M059J (cell line): Measurements from ENCODE around the gene ZNF646. TPM values are rescaled to one million over a fixed set of nuclear protein-coding genes. Genes with fewer than 3 reads are reported as not detected.
A peak's percentile ranks its signal among the peaks of the same experiment; 100 is the strongest.

ENCODE experiments used
- DNase-seq: peaks from one replicate; pipeline ENCODE4 v3.0.0-alpha.2; 2012; ENCODE audit warnings: low read depth
- total RNA-seq: library from RNA; depleted of rRNA; stranded (reverse); fragments of >200 nt; shearing (Covaris generic); gene quantifications from 2 replicates; pipeline ENCODE4 v1.2.3, GENCODE V29; 2014; rRNA removed

The ZNF646 gene, protein sequence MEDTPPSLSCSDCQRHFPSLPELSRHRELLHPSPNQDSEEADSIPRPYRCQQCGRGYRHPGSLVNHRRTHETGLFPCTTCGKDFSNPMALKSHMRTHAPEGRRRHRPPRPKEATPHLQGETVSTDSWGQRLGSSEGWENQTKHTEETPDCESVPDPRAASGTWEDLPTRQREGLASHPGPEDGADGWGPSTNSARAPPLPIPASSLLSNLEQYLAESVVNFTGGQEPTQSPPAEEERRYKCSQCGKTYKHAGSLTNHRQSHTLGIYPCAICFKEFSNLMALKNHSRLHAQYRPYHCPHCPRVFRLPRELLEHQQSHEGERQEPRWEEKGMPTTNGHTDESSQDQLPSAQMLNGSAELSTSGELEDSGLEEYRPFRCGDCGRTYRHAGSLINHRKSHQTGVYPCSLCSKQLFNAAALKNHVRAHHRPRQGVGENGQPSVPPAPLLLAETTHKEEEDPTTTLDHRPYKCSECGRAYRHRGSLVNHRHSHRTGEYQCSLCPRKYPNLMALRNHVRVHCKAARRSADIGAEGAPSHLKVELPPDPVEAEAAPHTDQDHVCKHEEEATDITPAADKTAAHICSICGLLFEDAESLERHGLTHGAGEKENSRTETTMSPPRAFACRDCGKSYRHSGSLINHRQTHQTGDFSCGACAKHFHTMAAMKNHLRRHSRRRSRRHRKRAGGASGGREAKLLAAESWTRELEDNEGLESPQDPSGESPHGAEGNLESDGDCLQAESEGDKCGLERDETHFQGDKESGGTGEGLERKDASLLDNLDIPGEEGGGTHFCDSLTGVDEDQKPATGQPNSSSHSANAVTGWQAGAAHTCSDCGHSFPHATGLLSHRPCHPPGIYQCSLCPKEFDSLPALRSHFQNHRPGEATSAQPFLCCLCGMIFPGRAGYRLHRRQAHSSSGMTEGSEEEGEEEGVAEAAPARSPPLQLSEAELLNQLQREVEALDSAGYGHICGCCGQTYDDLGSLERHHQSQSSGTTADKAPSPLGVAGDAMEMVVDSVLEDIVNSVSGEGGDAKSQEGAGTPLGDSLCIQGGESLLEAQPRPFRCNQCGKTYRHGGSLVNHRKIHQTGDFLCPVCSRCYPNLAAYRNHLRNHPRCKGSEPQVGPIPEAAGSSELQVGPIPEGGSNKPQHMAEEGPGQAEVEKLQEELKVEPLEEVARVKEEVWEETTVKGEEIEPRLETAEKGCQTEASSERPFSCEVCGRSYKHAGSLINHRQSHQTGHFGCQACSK (N-terminal part only)
- total RNA-seq = 14.3 and 21.5 TPM in 2 replicates

DNA sequence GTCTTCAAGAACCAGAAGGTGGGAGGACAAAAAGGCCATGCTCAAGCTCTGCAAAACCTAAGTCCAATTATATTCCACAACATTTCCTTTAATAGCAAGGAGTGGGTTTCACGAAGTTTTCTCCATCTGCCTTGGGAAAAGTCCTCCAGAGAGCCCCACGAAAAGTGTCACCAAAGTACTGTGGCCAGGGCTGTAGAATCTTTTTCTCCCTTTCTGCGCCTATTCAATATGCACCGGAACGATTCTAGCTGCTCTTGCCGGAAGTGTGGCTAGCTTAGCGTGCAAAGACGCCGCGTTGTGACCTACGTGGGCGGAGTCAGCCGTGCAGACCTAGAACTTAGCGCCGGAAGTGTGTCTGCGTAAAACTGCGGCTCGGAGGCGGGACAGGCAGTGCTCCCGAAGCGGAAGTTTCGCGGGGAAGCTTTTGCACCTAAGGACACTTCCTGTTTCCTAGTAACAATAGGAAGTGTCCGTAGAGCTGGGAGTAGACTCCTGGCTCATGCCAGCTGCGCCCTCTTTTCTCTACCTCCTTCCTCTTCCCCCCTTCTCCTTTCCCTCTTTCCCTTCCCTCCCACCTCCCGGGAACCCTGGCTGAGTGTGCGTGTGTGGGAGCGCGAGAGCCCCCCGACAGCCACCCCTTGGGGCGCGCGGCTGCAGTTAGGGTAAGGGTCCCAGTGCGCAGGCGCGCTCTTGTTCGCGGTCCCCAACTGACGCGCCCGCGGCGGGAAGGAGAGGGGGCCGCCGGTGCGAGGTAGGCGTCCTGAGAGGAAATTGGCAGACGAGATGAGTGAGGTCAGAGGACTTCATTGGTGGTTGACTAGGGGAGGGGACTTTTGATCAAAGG is at the start of gene ZNF646, which contains the start of gene ZNF668:
Gene ZNF646 (plus strand): TSS at position 453 of the 844 bp plus-strand sequence. CDS start 1,903 bp downstream, outside the sequence.
Gene ZNF668 (minus strand): TSS at position 271 of the 844 bp plus-strand sequence. CDS start 9,781 bp downstream, outside the sequence.
- DNase-seq = peak; percentile 99

DNA sequence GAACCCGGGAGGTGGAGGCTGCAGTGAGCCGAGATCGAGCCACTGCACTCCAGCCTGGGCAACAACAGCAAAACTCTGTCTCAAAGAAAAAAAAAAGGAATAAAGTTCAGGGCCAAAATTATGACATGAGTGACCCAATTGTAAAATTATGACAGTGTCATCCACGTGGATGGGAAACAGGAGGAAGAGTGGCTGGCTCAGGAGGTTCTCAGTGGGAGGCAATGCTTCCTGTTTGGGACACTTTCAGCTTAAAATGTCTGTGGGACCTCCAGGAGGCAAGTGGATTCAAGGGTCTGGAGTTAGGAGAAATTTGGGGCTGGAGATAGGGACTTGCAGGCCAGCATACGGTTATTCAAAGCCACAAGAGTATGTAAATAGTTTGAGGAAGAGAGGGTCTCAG is 48.9 kb upstream of the ZNF646 start:
- no peak for DNase-seq

DNA sequence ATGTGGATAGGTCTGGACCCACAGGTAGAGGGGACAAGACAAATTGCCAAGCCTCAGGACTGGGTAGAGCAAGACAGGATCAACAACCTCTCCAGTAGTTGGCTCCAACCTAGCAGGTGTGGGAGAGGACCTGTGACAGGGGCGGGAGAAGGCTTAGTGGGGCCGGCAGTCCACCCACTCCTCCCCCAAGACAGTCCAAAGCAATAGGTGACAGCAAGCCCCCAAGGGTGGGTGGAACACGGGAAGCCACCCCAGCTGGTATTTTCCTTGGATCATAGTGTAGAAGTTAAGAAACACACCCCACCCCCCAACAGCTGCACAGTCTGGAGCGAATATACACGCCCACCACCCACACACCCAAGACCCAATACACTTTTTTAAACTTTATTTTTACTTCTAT is 45.0 kb upstream of the ZNF646 start:
- DNase-seq = no peak

DNA sequence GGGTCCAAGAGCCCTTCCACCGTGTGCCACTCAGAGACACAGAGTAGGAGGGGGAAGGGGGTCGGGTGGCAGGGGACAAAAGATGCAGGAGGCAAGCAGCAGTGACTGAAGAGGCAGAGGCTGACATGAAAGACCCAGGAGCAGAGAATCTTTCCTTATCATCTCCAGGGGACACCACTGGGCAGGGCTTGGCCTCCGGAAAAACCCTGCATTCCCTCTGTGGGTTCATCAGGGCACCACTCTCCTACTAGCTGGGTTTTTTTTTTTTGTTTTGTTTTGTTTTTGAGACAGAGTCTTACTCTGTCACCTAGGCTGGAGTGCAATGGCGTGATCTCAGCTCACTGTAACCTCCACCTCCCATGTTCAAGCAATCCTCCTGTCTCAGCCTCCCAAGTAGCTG is 42.9 kb upstream of the ZNF646 start:
- no peak for DNase-seq

DNA sequence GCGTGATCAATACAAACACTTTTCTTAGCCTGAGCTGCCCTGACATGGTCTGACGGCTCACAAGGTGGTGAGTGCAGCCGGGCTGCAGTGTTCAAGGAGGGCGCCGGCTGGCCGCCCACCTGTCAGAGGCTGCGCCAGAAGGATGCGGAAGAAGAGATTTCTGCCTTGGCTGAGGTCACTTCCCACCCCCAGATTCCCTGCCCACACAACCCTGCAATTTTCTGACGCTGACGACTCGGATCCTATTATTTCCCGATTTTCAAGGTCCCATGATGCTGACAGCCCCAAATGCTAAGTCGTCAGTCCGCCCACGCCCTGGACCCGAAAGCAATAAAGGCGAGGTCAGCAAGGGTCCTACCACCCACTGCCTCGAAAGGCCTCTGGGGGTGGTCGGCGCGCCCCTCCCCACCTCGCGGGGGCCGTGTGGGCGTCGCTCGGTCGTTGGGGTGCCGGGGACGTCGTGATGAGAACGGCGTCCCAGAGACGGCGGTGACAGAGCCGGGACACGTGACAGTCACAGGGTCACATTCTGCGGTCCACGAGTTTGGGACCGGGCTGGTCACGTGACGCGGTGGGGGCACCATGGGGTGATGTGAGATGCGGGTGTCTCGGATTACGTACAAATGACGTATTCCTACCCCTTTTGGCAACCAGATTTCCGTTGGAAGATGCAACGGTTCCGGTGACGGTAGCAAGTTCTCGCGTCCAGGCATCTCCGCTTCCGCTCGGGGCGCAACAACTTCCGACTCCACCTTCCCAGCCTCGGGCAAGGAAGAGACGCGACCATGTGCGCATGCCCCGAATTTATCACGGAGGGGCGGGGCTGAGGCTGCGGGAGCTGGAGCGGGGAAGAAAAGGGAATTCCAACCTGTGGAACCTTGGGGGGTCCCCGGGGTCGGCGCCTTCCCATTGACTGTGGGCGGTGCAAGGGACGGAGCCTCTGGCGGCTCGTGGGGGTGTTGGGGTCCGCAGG is 41.2 kb upstream of the ZNF646 start, which contains the start of gene STX4:
Gene STX4 (plus strand): TSS at position 823 of the 973 bp plus-strand sequence. CDS start 248 bp downstream, outside the sequence.
- peak; percentile 98 for DNase-seq

DNA sequence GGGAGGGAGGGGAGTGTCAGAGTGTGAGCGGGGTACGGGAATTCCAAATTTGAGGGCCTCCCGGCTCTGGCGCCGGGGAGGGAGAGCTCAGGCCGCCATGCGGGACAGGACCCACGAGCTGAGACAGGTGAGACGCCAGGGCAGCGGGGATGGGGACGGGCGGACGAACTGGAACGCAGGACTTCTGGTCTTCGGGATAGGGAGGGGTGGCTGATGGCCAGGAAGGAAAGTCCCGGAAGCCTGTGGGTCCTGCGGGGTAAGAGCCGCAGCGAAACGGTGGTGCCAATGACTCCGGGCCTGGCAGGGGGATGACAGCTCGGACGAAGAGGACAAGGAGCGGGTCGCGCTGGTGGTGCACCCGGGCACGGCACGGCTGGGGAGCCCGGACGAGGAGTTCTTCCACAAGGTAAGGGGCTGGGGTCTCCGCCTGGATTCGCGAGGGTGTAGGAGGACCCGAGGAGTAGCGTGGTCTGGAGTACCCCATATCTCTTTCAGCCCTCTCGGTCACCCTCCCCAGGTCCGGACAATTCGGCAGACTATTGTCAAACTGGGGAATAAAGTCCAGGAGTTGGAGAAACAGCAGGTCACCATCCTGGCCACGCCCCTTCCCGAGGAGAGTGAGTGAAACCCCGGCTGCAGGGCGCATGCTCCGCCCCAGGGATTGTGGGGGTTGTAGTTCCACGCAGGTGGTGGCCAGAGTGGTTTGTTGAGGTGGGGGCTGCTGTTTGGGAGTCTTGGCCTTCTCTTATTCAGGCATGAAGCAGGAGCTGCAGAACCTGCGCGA is 40.3 kb upstream of the ZNF646 start:
- peak; percentile 89 for DNase-seq

DNA sequence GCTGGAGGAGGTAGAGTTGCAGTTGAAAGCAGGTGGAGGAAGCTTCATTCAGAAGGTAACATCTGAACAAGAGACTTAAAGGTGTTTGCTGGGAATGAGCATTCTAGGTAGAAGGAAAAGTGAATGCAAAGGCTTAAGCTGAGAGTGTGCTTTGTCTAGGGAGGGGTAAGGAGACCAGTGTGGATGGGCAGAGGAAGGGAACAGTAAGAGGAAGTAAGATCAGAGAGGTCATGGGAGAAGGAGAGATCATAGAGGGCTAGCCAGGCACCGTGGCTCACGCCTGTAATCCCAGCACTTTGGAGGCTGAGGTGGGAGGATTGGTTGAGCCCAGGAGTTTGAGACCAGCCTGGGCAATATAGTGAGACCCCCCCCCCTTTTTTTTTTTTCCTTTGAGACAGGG is 37.5 kb upstream of the ZNF646 start:
- no peak for DNase-seq

DNA sequence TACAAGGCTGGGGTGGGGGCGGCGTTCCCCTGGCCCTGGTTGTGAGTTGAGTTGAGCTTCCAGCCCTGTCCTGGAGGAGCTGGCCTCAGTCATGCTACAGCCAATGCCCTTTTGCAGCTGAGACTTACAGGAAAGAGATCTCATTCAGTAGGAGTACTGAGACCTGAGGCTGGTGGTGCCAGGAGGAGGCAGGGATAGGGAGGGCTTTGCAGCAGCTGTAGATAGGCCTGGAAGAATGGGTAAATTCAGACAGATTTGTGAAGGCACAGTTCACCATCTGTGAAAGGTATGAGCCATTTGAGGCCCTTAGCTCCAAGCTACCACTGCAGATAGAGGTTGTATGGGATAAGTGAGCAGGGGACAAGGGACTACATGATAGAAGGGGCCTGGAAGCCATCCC is 35.2 kb upstream of the ZNF646 start:
- no peak for DNase-seq

DNA sequence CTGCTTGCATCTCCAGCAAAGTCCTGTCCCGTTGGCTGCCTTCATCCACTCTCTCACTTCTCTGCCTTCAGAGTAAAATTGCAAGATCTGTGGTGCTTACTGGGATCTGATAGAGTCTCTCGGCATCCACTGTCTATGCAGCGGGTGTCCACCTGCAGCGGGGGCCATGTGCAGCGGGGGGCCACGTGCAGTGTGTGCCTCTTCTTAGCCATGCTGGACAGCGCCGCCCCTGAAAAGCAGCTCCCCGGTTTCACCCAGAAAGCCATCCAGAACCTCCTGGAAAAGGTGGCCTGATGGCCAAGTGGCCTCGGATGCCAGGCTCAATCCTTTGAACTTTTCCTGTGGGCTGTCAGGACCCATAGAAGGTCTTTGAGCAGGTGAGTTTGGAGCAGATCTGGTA is 31.4 kb upstream of the ZNF646 start:
- no peak for DNase-seq

DNA sequence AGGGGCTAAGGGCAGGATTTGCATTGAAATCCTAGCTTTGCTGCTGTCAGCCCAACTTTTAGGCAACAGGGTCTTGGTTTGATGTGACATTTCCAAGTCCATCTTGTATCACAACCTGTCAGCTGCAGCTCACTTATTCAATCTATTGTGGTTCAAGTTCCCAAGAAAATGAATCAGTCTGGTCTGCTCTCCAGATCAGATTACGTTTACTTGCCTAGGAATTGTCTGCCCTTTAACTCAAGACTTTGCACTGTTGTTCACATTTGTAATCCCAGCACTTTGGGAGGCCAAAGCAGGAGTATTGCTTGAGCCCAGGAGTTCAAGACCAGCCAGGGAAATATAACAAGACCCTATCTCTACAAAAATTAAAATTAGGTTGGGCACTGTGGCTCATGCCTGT is 30.9 kb upstream of the ZNF646 start:
- DNase-seq = no peak

DNA sequence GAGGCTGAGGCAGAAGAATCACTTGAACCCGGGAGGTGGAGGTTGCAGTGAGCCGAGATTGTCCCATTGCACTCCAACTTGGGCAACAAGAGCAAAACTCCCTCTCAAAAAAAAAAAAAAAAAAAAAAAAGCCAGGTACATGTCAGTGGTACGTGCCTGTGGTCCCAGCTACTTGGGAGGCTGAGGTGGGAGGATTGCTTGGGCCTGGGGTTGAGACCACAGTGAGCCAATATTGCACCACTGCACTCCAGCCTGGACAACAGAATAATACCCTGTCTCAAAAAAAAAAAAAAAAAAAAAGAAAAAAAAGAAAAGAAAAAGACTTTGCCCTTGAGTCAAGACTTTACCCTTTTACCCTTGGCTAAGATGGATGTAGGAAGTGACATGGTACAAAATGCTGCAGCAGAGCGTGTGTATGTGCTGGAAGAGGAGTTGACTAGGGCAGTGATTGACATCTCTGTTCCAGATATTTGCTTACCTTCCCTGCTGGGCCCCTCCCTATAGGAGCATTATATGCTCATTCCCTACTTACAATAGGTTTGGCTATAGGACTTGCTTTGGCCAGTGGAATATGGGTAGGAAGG is 30.2 kb upstream of the ZNF646 start:
- DNase-seq = no peak

DNA sequence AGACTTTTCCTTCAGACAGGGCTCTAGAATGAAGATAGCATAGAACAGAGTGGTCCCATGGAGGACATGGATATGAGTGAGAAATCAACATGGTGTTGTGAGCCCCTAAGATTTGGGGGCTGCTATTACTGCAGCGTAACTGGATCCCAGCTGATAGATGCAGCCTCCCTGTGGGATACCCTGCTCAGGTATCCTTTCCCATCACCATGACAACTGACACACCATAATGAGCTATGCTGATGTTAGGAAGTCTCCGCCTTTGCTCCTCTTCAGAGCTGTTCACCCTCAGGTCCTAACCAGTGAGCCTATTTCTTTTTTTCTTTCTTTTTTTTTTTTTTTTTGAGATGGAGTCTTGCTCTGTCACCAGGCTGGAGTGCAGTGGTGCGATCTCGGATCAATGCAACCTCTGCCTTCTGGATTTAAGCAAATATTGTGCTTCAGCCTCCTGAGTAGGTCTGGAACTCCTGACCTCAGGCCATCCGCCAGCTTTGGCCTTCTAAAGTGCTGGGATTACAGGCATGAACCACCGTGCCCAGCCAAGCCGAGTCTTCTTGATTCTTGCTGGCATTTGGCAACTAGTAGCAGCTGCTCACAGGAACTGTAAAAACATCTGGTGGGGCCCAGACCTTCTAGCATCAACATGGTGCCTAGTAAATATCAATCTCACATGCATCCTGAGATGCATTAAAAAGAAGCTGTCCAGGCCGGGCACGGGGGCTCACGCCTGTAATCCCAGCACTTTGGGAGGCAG is 23.8 kb upstream of the ZNF646 start:
- DNase-seq = no peak

DNA sequence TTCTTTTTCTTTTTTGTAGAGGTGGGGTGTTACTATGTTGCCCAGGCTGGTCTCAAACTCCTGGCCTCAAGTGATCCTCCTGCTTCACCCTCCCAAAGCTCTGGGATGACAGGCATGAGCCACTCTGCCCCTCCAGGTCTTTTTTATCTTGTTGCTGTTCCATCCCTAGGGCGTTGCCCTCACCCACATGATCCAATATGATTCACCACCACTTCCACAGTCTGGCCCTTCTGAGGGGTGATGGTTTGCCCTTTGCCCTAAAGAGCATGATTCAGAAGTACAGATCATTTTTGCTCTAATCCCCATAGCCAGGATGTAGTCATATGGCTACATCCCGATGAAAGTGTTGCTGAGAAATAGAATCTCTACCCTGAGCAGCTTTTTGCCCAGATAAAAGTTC is 22.1 kb upstream of the ZNF646 start:
- DNase-seq = peak; percentile 97

DNA sequence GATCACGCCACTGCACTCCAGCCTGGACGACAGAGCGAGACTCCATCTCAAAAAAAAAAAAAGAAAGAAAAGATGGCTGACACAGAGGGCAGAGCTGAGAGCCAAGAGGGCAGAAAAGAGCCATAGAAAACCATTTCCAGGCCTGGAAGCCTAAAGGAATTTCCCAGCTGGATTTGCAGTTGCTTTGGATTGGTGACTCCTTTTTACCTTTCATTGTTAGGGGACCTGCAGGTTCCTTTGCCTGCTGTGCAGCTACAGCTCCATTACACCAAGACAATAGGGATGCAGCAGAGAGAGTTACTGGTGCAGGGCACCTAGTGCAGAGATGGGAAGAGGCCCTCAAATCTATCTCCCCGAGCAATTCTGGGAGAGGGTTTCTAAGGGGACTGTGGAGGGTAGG is 18.6 kb upstream of the ZNF646 start:
- no peak for DNase-seq

DNA sequence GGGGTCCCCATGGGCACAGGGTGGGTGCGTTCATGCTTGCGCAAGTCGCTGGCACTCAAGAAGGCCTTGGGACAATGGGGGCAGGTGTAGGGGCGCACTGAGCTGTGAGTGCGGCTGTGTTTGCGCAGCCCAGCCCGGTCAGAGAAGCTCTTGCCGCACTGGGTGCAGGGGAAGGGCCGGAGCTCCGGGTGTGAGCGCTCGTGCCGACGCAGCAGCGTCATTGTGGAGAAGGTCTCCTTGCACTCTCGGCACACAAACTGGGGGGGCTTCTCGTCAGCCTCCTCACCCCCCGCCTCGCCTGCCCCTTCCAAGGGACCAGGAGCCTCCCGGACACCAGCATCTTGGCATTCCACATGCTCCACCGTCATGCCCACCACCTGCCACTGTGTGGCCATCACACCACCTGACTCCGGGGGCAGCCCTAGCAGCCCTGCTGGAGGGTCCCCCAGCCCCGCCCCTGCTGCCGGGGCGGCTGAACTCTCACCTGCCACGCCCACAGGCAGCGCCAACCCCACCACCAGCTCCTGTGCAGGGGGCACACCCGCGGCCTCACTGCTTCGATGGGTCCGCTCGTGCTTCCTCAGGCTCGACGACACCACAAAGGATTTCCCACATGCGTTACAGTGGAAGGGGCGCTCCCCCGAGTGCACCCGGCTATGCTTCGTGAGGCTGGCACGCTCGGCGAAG is 13.0 kb upstream of the ZNF646 start:
- no peak for DNase-seq

DNA sequence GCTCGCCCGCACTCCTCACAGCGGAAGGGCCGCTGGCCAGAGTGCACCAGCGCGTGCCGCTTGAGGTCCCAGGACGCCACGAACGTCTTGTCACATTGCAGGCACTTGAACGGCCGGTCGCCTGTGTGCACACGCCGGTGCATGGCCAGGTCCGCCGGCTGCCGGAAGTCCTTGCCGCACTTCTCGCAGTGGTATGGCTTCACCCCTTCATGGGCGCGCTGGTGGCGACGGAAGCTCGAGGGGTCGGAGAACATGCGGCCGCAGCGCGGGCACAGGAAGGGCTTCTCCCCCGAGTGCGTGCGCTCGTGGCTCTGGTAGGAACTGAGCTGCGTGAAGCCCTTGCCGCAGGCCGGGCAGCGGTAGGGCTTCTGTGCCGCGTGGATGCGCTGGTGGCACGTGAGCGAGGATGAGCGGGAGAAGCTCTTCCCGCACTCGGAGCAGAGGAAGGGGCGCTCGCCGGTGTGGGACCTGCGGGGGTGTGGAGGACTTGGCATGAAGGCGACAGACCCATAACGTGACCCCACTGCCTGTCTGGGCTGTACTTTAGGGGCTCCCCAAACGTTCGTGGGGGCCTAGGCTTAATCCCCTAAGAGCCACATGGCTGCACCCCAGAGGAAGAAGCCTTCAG is 12.3 kb upstream of the ZNF646 start:
- DNase-seq = no peak

DNA sequence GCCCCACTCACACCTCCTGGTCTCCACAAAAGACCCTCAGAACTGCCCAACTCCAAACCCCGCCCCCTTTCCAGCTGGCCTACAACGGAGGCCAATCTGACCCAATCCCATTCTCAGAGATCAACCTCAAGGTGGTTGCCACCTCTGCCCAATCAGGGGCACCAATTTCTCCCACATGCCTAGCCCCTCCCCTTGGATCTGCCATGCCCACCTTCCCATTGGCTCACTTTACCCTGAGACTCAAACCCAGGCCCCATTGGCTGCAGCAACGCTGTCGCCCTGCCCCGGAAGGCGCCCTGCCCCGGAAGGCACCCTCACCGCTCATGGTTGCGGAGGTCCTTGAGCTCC is 10.8 kb upstream of the ZNF646 start:
- DNase-seq = no peak
